ENCODE results near the gene RAF1. TPM values are rescaled to one million over a fixed set of nuclear protein-coding genes. Genes with fewer than 3 reads are reported as not detected.

RAF1 gene
- total and polyA plus RNA-seq, 9 of the 15 experiments (the other 6 are each of a cell fraction or from before 2014, with no cell fraction given), result 28.0 to 183 (median 85.6) TPM

GRCh38 chr3:12663936-12664908 is at the start of gene RAF1 (continued):
- TF ChIP-seq SIN3A (IDR thresholded peaks at IDR 0.05; ENCODE audit: borderline replicate concordance in 2 of 2, control insufficient read depth in 1 of 2, low read depth in 2 of 2, low read length in 2 of 2) (peak; percentile 28 to 84; a peak in 3 of 4 replicates), ZC3H11A (IDR thresholded peaks at IDR 0.05; ENCODE audit: low read depth, low read length) (peak; percentile 77; the same call in 1 of the 2 replicates), PHTF2 (CRISPR knock-in tag; IDR thresholded peaks at IDR 0.05) (peak; percentile 53; the same call in 1 of the 2 replicates), CCNT2 (IDR thresholded peaks at IDR 0.05; ENCODE audit: borderline replicate concordance, extremely low read depth, insufficient read length, low read depth, low read length) (peak; percentile 80), CEBPG (CRISPR knock-in tag; IDR thresholded peaks at IDR 0.05) (no peak; the same call in 1 of the 2 replicates), CEBPG (tag; conservative IDR thresholded peaks at IDR 0.05 in 1 of 2, IDR thresholded peaks at IDR 0.05 in 1 of 2) (no peak), AFF1 (IDR thresholded peaks at IDR 0.05; ENCODE audit: low read depth in 1 of 2, partially characterized antibody in 2 of 2) (peak in 1 of 2 experiments; percentile 41), ZBED1 (IDR thresholded peaks at IDR 0.05) (peak; percentile 59; the same call in 1 of the 2 replicates), ETV6 (IDR thresholded peaks at IDR 0.05; ENCODE audit: borderline replicate concordance in 1 of 2, low read depth in 2 of 2, low read length in 1 of 2) (no peak), ETV6 (CRISPR knock-in tag; IDR thresholded peaks at IDR 0.05; ENCODE audit: borderline replicate concordance) (0 out of 2 replicates have a peak, but pooled peaks have one; percentile 42), PML (IDR thresholded peaks at IDR 0.05; ENCODE audit: low read length) (peak; percentile 90), MAFF (IDR thresholded peaks at IDR 0.05; ENCODE audit: low read length) (no peak), ZNF134 (CRISPR knock-in tag; conservative IDR thresholded peaks at IDR 0.05) (peak; percentile 28; the same call in 1 of the 2 replicates), SP1 (CRISPR knock-in tag; IDR thresholded peaks at IDR 0.05) (peak; percentile 99), HNRNPH1 (optimal IDR thresholded peaks at IDR 0.05; ENCODE audit: low read depth, low read length) (no peak), ZBTB43 (CRISPR knock-in tag; IDR thresholded peaks at IDR 0.05) (no peak), CBFA2T2 (conservative IDR thresholded peaks at IDR 0.05) (no peak)

Measured in K562 (cell line).